A549 (cell line): ENCODE data around the gene ATG4D. TPM values are rescaled to one million over a fixed set of nuclear protein-coding genes. Genes with fewer than 3 reads are reported as not detected.

ENCODE experiments used
- ATAC-seq, 2 experiments: fragments of 200-7000 bp in 1 of 2; fragments of >200 bp in 1 of 2; cut with Nextera tagmentation in 1 of 2; cut with Tn5 transposase in 1 of 2; 3 replicates each; pipeline versions ENCODE4 v1.8.0 to v1.9.1; 2018 to 2020; ENCODE audit warnings: mild to moderate bottlenecking in 1 of 2, moderate library complexity in 1 of 2
- CTCF ChIA-PET: fragments of 300-600 bp; sonication (Branson Sonifier 250); formaldehyde crosslinking; extraction: SDS; loops from one replicate; lab custom pipeline; 2021; ENCODE audit warnings: antibody characterized with exemption, inconsistent platforms; lab: Yijun Ruan, JAX
- POLR2A ChIA-PET: fragments of 350-600 bp; formaldehyde crosslinking; extraction: SDS; loops from one replicate; lab custom pipeline; 2021; ENCODE audit warnings: antibody characterized with exemption, inconsistent platforms; lab: Yijun Ruan, JAX
- DNase-seq, 2 experiments: peaks; one replicate each; pipeline versions ENCODE4 v3.0.0 to v3.0.0-alpha.2; 2011 to 2016; ENCODE audit warnings: low read depth in 1 of 2, low spot score in 1 of 2
- FAIRE-seq: peaks from 2 replicates; lab custom pipeline; 2011; peaks lifted over from hg19 to GRCh38; lab: Jason Lieb, UNC
- H3K27ac ChIP-seq, 2 experiments: fragments of >200 bp; sonication (Bioruptor Twin); formaldehyde crosslinking; 3 replicates each; pipeline ENCODE4 v1.5.1; 2016 to 2017
- H3K4me1 ChIP-seq: fragments of >200 bp; sonication (Bioruptor Twin); formaldehyde crosslinking; 3 replicates; pipeline ENCODE4 v1.6.1; 2016
- H3K4me2 ChIP-seq: fragments of >200 bp; sonication (Bioruptor Twin); formaldehyde crosslinking; 3 replicates; pipeline ENCODE4 v1.6.1; 2016
- H3K4me3 ChIP-seq: fragments of >200 bp; sonication (Bioruptor Twin); formaldehyde crosslinking; 3 replicates; pipeline ENCODE4 v1.5.1; 2016
- H3K9me3 ChIP-seq: fragments of >200 bp; sonication (Bioruptor Twin); formaldehyde crosslinking; 3 replicates; pipeline ENCODE4 v1.6.1; 2016
- BHLHE40 ChIP-seq: IDR thresholded peaks from 2 replicates; pipeline ENCODE4 v1.6.1; 2012; ENCODE audit warnings: low read depth, low read length, inconsistent platforms
- CBX8 ChIP-seq: fragments of 200-600 bp; sonication (generic); IDR thresholded peaks from 2 replicates; pipeline ENCODE4 v1.6.1; 2016
- CEBPB ChIP-seq, 2 experiments: fragments of >200 bp in 1 of 2; sonication (Bioruptor Twin) in 1 of 2; formaldehyde crosslinking in 1 of 2; IDR thresholded peaks; 2 replicates each; pipeline ENCODE4 v1.6.1; 2012 to 2016
- EHF ChIP-seq: fragments of 250-450 bp; sonication (Bioruptor Pico); IDR thresholded peaks from 2 replicates; pipeline ENCODE4 v1.5.0; 2020; ENCODE audit warnings: mild to moderate bottlenecking
- EHMT2 ChIP-seq: fragments of 200-600 bp; sonication (generic); IDR thresholded peaks from 2 replicates; pipeline ENCODE4 v1.6.1; 2016; ENCODE audit warnings: antibody characterized with exemption, low read depth, mild to moderate bottlenecking, moderate library complexity
- EP300 ChIP-seq, 2 experiments: fragments of >200 bp; sonication (Bioruptor Twin); formaldehyde crosslinking; IDR thresholded peaks; 2 replicates in 1 of 2; 3 replicates in 1 of 2; pipeline ENCODE4 v1.6.1; 2016 to 2017
- FOSB ChIP-seq: fragments of 250-450 bp; sonication (Bioruptor Pico); IDR thresholded peaks from 2 replicates; pipeline ENCODE4 v1.5.0; 2020; ENCODE audit warnings: mild to moderate bottlenecking, moderate library complexity
- FOXS1 ChIP-seq: fragments of 250-450 bp; sonication (Bioruptor Pico); IDR thresholded peaks from 2 replicates; pipeline ENCODE4 v1.5.0; 2020; ENCODE audit warnings: mild to moderate bottlenecking, moderate library complexity
- GATA3 ChIP-seq: IDR thresholded peaks from 2 replicates; pipeline ENCODE4 v1.6.1; 2012; ENCODE audit warnings: borderline replicate concordance
- HOXA7 ChIP-seq: fragments of 250-450 bp; sonication (Bioruptor Pico); IDR thresholded peaks from 2 replicates; pipeline ENCODE4 v1.5.0; 2020; ENCODE audit warnings: mild to moderate bottlenecking, moderate library complexity
- JUNB ChIP-seq: fragments of >200 bp; sonication (Bioruptor Twin); formaldehyde crosslinking; IDR thresholded peaks from 2 replicates; pipeline ENCODE4 v1.6.1; 2016
- KDM5A ChIP-seq: fragments of 200-600 bp; sonication (generic); IDR thresholded peaks from 2 replicates; pipeline ENCODE4 v1.6.1; 2016; ENCODE audit warnings: antibody characterized with exemption, mild to moderate bottlenecking
- RAD21 ChIP-seq, 2 experiments: fragments of >200 bp in 1 of 2; sonication (Bioruptor Twin) in 1 of 2; formaldehyde crosslinking in 1 of 2; IDR thresholded peaks in 1 of 2; conservative IDR thresholded peaks in 1 of 2; 2 replicates in 1 of 2; 3 replicates in 1 of 2; pipeline ENCODE4 v1.6.1; 2012 to 2018; ENCODE audit warnings: inconsistent platforms in 1 of 2
- RCOR1 ChIP-seq: fragments of 150-350 bp; IDR thresholded peaks from 2 replicates; pipeline ENCODE4 v1.6.1; 2014; ENCODE audit warnings: antibody characterized with exemption, low read length, low read depth
- RFX5 ChIP-seq: fragments of 450-650 bp; IDR thresholded peaks from 2 replicates; pipeline ENCODE4 v1.7.1; 2014; ENCODE audit warnings: antibody characterized with exemption, mild to moderate bottlenecking, moderate library complexity
- RNF2 ChIP-seq: fragments of 200-600 bp; sonication (generic); IDR thresholded peaks from 2 replicates; pipeline ENCODE4 v1.6.1; 2016; ENCODE audit warnings: low read depth, mild to moderate bottlenecking, antibody characterized with exemption, moderate library complexity, borderline replicate concordance
- SMC3 ChIP-seq: fragments of >200 bp; sonication (Bioruptor Twin); formaldehyde crosslinking; IDR thresholded peaks from 3 replicates; pipeline ENCODE4 v1.6.1; 2018; ENCODE audit warnings: inconsistent platforms
- SREBF2 ChIP-seq: fragments of 450-650 bp; IDR thresholded peaks from 2 replicates; pipeline ENCODE4 v1.6.1; 2014; ENCODE audit warnings: mild to moderate bottlenecking, moderate library complexity
- TP53 ChIP-seq: fragments of 250-450 bp; sonication (Bioruptor Pico); IDR thresholded peaks from 2 replicates; pipeline ENCODE4 v1.5.0; 2021; ENCODE audit warnings: mild to moderate bottlenecking, moderate library complexity
- ZC3H11A ChIP-seq: fragments of 450-650 bp; IDR thresholded peaks from 2 replicates; pipeline ENCODE4 v1.6.1; 2014; ENCODE audit warnings: antibody characterized with exemption, mild to moderate bottlenecking
- ZFP36 ChIP-seq: fragments of 450-650 bp; IDR thresholded peaks from 2 replicates; pipeline ENCODE4 v1.6.1; 2014; ENCODE audit warnings: borderline replicate concordance; ENCODE audit not compliant: partially characterized antibody
- WGBS: methylation state at CpG from one replicate; pipeline ENCODE4 v1.1.6; 2017; ENCODE audit errors: missing lambda C conversion rate; 5-methylcytosine and 5-hydroxymethylcytosine counted together
- polyA plus RNA-seq, 4 experiments: library from polyadenylated mRNA; depleted of rRNA in 3 of 4; stranded (reverse); fragments of >200 nt; fragmentation: RNase III in 1 of 4; extraction: RNeasy Plus Mini Kit Qiagen cat#74134 plus additional on column Dnase treatment in 1 of 4; gene quantifications; 2 replicates in 3 of 4; 3 replicates in 1 of 4; pipeline ENCODE4 v1.2.3, GENCODE V29; 2011 to 2017
- TF ChIP-seq, protein P1 (sequence below): IDR thresholded peaks from 2 replicates; pipeline ENCODE4 v1.6.1; 2012; ENCODE audit warnings: low read depth, borderline replicate concordance
- TF ChIP-seq, protein P2 (sequence below): fragments of 250-450 bp; sonication (Bioruptor Pico); IDR thresholded peaks from 2 replicates; pipeline ENCODE4 v1.5.0; 2021; ENCODE audit warnings: mild to moderate bottlenecking, moderate library complexity, borderline replicate concordance
- TF ChIP-seq, protein P3 (sequence below): fragments of 150-350 bp; IDR thresholded peaks from 2 replicates; pipeline ENCODE4 v1.6.1; 2014; ENCODE audit warnings: low read depth, mild to moderate bottlenecking, low read length
- TF ChIP-seq, protein P4 (sequence below): IDR thresholded peaks from 2 replicates; pipeline ENCODE4 v1.6.1; 2012
- TF ChIP-seq, protein P5 (sequence below): fragments of >200 bp; sonication (Bioruptor Twin); formaldehyde crosslinking; IDR thresholded peaks from 3 replicates; pipeline ENCODE4 v1.5.1; 2016
- TF ChIP-seq, protein P6 (sequence below): fragments of >200 bp; sonication (Bioruptor Twin); formaldehyde crosslinking; IDR thresholded peaks from 2 replicates; pipeline ENCODE4 v1.6.1; 2016
- TF ChIP-seq, protein P7 (sequence below): fragments of 250-450 bp; sonication (Bioruptor Pico); IDR thresholded peaks from 2 replicates; pipeline ENCODE4 v1.5.0; 2020; ENCODE audit warnings: low read depth, mild to moderate bottlenecking, moderate library complexity

Gene ATG4D
- polyA plus RNA-seq, 2 of the 4 experiments (the other 2 are of a cell fraction): 7.3 to 10.7 TPM

DNA sequence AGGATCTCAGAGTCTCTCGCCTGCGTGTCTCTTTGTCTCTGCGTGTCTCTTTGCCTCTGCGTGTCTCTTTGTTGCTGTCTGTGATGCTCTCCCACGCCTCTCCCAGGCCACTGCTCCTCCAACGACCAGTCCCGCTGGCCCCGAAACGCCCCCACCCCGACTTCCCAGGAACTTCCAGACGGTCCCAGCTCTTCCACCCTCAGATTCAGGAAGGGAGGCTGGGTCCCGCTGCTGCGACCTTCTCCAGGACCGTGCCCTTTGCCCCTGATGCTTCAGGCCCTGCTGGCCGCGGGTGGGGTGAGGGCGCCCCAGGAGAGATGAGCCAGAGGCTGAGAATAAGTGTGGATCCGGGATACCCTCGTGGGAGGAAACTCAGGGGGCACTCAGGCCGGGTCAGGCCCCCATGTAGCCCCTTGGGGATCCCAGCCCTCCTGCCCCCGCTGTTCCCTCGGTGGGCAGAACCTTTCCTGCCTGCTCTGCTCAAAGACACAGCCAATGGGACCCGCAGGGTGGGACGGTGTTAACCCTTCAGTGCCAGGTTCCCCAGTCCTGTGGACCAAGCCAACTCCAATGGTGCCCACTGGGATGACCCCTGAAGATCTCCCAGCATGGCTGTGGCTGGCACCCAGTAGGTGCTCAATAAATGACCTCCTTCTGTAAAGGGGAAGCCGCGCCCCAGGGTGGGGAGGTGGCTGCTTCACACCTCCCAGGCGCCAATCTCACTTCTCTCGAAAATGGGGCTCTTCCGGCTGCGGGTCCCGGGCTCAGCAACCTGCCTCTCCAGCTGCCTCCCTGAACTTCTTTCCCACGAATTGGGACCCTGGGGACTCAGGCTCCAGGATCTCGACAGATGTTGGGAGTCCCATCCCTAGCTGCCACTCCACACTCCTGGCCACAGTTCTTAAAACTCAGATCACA is 25.0 kb upstream of the ATG4D start (continued):
- TF ChIP-seq RFX5 (no peak), TP53 (no peak)

DNA sequence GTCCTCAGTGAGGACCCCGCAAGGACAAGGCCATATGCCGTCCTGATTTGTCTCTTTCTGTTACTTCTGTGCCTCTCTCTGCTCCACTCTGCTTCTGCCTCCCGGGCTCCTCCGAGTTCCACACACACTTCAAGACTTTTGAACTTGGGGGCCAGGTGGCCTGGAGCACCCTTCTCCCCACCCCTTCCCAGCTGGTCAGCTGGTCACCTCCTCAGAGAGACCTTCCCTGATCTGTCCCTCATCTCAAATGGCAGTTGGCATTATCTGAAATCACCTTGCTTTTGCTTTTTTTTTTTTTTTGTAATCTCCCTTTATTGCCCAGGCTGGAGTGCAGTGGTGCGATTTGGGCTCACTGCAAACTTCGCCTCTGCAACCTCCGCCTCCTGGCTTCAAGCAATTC is 24.3 kb upstream of the ATG4D start:
- H3K27ac ChIP-seq: no peak overlapping the region
- no peak for DNase-seq
- POLR2A ChIA-PET: no interaction called here
- H3K4me1 ChIP-seq: peaks cover 11% of the 10 kb centered on the region; the same call in 1 of the 3 replicates
- H3K9me3 ChIP-seq: no peaks in the 10 kb centered on the region
- no peak overlapping the region for H3K4me3 ChIP-seq
- WGBS: 82% methylated on average over 7 of the region's 7 CpGs
- ATAC-seq: no peak
- FAIRE-seq: no peak
- CTCF ChIA-PET: interaction anchor here (0.6 to 1.6 kb wide), 8 partner anchors 8 to 334 kb away, joined by 3 to 7 read pairs (median 3); no protein-coding TSS in a partner anchor
- H3K4me2 ChIP-seq: no peak overlapping the region
- TF ChIP-seq FOSB (no peak), CBX8 (no peak), HOXA7 (no peak), GATA3 (no peak), KDM5A (no peak), RNF2 (no peak), TP53 (no peak), BHLHE40 (no peak), SREBF2 (no peak), CEBPB (IDR thresholded peaks at IDR 0.05) (no peak), EHMT2 (no peak), RCOR1 (no peak), JUNB (no peak)
- TF ChIP-seq, protein P1, sequence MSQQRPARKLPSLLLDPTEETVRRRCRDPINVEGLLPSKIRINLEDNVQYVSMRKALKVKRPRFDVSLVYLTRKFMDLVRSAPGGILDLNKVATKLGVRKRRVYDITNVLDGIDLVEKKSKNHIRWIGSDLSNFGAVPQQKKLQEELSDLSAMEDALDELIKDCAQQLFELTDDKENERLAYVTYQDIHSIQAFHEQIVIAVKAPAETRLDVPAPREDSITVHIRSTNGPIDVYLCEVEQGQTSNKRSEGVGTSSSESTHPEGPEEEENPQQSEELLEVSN: no peak
- TF ChIP-seq, protein P2, sequence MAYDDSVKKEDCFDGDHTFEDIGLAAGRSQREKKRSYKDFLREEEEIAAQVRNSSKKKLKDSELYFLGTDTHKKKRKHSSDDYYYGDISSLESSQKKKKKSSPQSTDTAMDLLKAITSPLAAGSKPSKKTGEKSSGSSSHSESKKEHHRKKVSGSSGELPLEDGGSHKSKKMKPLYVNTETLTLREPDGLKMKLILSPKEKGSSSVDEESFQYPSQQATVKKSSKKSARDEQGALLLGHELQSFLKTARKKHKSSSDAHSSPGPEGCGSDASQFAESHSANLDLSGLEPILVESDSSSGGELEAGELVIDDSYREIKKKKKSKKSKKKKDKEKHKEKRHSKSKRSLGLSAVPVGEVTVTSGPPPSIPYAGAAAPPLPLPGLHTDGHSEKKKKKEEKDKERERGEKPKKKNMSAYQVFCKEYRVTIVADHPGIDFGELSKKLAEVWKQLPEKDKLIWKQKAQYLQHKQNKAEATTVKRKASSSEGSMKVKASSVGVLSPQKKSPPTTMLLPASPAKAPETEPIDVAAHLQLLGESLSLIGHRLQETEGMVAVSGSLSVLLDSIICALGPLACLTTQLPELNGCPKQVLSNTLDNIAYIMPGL (CRISPR knock-in tag): no peak
- TF ChIP-seq, protein P3, sequence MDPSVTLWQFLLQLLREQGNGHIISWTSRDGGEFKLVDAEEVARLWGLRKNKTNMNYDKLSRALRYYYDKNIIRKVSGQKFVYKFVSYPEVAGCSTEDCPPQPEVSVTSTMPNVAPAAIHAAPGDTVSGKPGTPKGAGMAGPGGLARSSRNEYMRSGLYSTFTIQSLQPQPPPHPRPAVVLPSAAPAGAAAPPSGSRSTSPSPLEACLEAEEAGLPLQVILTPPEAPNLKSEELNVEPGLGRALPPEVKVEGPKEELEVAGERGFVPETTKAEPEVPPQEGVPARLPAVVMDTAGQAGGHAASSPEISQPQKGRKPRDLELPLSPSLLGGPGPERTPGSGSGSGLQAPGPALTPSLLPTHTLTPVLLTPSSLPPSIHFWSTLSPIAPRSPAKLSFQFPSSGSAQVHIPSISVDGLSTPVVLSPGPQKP: no peak
- TF ChIP-seq, protein P4, sequence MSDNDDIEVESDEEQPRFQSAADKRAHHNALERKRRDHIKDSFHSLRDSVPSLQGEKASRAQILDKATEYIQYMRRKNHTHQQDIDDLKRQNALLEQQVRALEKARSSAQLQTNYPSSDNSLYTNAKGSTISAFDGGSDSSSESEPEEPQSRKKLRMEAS: no peak
- TF ChIP-seq, all 56 proteins: peak for 0

DNA sequence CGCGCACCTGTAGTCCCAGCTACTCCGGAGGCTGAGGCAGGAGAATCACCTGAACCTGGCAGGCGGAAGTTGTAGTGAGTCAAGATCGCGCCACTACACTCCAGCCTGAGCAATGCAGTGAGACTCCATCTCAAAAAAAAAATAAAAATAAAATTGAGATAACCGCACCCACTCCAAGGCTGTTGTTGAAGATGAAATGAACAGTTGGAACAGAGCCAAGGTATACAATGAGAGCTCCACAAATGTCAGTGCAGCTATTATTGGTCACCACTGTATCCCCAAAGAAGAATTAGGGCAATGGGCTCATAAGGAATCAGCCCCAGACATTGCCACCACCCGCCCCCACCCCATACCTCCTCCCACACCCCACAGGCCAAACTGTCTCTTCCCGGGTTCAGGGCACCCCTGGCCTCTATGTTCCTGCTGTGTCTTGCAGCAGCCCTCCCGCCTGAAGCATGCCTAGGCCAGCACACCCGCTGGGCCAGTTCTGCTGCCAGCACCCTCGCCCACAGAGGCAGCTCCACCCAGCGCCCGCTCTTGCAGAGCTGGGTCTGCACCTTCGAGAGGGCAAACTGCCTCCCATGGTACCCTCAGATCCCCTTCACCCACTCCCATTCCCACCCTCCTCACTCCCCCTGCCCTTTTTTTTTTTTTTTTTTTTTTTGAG is 22.9 kb upstream of the ATG4D start:
- ATAC-seq (no peak), FAIRE-seq (no peak)
- POLR2A ChIA-PET: no interaction called here
- TF ChIP-seq EHF (CRISPR knock-in tag): no peak
- TF ChIP-seq SMC3: no peak
- no peak for TF ChIP-seq EHMT2
- no peak for TF ChIP-seq ZC3H11A
- TF ChIP-seq EP300 (IDR thresholded peaks at IDR 0.05): no peak
- TF ChIP-seq RAD21 (conservative IDR thresholded peaks at IDR 0.05 in 1 of 2, IDR thresholded peaks at IDR 0.05 in 1 of 2): no peak
- TF ChIP-seq FOXS1 (CRISPR knock-in tag): no peak
- no peak for TF ChIP-seq ZFP36
- TF ChIP-seq, protein P5, sequence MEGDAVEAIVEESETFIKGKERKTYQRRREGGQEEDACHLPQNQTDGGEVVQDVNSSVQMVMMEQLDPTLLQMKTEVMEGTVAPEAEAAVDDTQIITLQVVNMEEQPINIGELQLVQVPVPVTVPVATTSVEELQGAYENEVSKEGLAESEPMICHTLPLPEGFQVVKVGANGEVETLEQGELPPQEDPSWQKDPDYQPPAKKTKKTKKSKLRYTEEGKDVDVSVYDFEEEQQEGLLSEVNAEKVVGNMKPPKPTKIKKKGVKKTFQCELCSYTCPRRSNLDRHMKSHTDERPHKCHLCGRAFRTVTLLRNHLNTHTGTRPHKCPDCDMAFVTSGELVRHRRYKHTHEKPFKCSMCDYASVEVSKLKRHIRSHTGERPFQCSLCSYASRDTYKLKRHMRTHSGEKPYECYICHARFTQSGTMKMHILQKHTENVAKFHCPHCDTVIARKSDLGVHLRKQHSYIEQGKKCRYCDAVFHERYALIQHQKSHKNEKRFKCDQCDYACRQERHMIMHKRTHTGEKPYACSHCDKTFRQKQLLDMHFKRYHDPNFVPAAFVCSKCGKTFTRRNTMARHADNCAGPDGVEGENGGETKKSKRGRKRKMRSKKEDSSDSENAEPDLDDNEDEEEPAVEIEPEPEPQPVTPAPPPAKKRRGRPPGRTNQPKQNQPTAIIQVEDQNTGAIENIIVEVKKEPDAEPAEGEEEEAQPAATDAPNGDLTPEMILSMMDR: no peak
- no peak for TF ChIP-seq BHLHE40
- TF ChIP-seq, protein P6, sequence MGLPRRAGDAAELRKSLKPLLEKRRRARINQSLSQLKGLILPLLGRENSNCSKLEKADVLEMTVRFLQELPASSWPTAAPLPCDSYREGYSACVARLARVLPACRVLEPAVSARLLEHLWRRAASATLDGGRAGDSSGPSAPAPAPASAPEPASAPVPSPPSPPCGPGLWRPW: no peak
- TF ChIP-seq, protein P7, sequence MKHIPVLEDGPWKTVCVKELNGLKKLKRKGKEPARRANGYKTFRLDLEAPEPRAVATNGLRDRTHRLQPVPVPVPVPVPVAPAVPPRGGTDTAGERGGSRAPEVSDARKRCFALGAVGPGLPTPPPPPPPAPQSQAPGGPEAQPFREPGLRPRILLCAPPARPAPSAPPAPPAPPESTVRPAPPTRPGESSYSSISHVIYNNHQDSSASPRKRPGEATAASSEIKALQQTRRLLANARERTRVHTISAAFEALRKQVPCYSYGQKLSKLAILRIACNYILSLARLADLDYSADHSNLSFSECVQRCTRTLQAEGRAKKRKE (CRISPR knock-in tag): no peak
- no peak for TF ChIP-seq HOXA7

More for the DNA sequence above, 22.9 kb upstream of the ATG4D start:
- DNase-seq: no peak
- WGBS: 90% methylated on average over 14 of the region's 15 CpGs
- Histone ChIP-seq H3K4me3 (no peak overlapping the region), H3K4me1 (peaks cover 11% of the 10 kb centered on the region; the same call in 1 of the 3 replicates), H3K27ac (no peak overlapping the region), H3K4me2 (no peak overlapping the region), H3K9me3 (no peaks in the 10 kb centered on the region)
- CTCF ChIA-PET: interaction anchor here (1.2 to 1.6 kb wide), 3 partner anchors 15 to 37 kb away, joined by 4 to 7 read pairs (median 6); no protein-coding TSS in a partner anchor
